Psoas muscle (tissue), 8 donors: ENCODE results near the gene ENTREP1. TPM values are rescaled to one million over a fixed set of nuclear protein-coding genes. Genes with fewer than 3 reads are reported as not detected.

Source experiments
- ATAC-seq, 4 donors: fragments of 200-7000 bp; cut with Tn5 transposase; one replicate each; pipeline ENCODE4 v1.9.1; 2020; ENCODE audit warnings: moderate library complexity in 3 of 4, mild to moderate bottlenecking in 2 of 4
- DNase-seq, 2 donors: peaks; one replicate each; pipeline ENCODE4 v3.0.0-alpha.2; 2020
- H3K27ac ChIP-seq: fragments of 200-600 bp; one replicate; pipeline ENCODE4 v1.8.0; 2022
- H3K27me3 ChIP-seq, 3 donors: fragments of 200-600 bp in 1 of 3; one replicate each; pipeline versions ENCODE4 v1.6.1 to v1.8.0; 2013 to 2022; ENCODE audit warnings: low read length in 2 of 3, mild to moderate bottlenecking in 2 of 3, moderate library complexity in 1 of 3; ENCODE audit not compliant: insufficient read depth in 3 of 3
- H3K36me3 ChIP-seq, 2 donors: fragments of 200-600 bp in 1 of 2; one replicate each; pipeline versions ENCODE4 v1.6.1 to v1.8.0; 2013 to 2022; ENCODE audit warnings: low read depth in 1 of 2, mild to moderate bottlenecking in 1 of 2, moderate library complexity in 1 of 2; ENCODE audit not compliant: insufficient read depth in 1 of 2
- H3K4me1 ChIP-seq: fragments of 200-600 bp; one replicate; pipeline ENCODE4 v1.8.0; 2022
- H3K4me3 ChIP-seq: fragments of 200-600 bp; one replicate; pipeline ENCODE4 v1.8.0; 2022; ENCODE audit warnings: mild to moderate bottlenecking
- H3K9me3 ChIP-seq: fragments of 200-600 bp; one replicate; pipeline ENCODE4 v1.8.0; 2022
- CTCF ChIP-seq: fragments of 200-600 bp; IDR thresholded peaks from one replicate; pipeline ENCODE4 v1.8.0; 2022; ENCODE audit warnings: antibody characterized with exemption
- WGBS, 3 donors: extraction: QIAGEN DNeasy Blood & Tissue Kit; methylation state at CpG; one replicate each; pipeline versions ENCODE4 v1.1.6 to v1.1.7; 2013; 5-methylcytosine and 5-hydroxymethylcytosine counted together
- intact Hi-C, 2 donors: fragments of 100-400 bp; cut with DNase I; formaldehyde crosslinking; loops; one replicate each; pipeline versions ENCODE4 v1.11.0 to v1.14.2; 2022
- polyA plus RNA-seq, 3 donors: library from polyadenylated mRNA; stranded (reverse); fragments of 200-250 nt; gene quantifications; one replicate each; pipeline ENCODE4 v1.2.3, GENCODE V29; 2013
- total RNA-seq, 4 donors: library from RNA; stranded (reverse); fragmentation: NEBNext Ultra II Directional in 2 of 4; extraction: Animal tissue kit (Norgen Biotek cat#: 25700) in 2 of 4; gene quantifications; one replicate each; pipeline versions ENCODE4 v1.2.1 to v1.2.4, GENCODE V29; 2021 to 2023
- donor health status: healthy with polysubstance abuse.
- donor health status: DM: no; HTN: no; CAD: no; lungs with moderate emphysema.
- donor health status: Bipolar disorder and iron deficiency.
- donor health status: healthy.
- donor health status: DM: yes; HTN: yes; CAD: no.
- donor health status: DM: no; HTN: no; CAD: no.
- donor health status: DM: no; HTN: no; CAD: no.
- donor health status: DM: yes; HTN: yes; CAD: no.

The ENTREP1 gene
- total and polyA plus RNA-seq, 7 donors, result 5.1 to 35.7 (median 19.6) TPM

- no peaks in the 10 kb centered on the region for H3K9me3 ChIP-seq
- H3K36me3 ChIP-seq, result no peaks in the 10 kb centered on the region
- ATAC-seq (no peak), DNase-seq (no peak)
- intact Hi-C loops, result no loop called here
- H3K27me3 ChIP-seq, result no peaks in the 10 kb centered on the region
- no peak for TF ChIP-seq CTCF
- no peak overlapping the region for H3K4me3 ChIP-seq
- H3K27ac ChIP-seq, result no peak overlapping the region
- WGBS, 3 donors, result 89 to 93% (median 90%) methylated on average over 5 of the region's 5 CpGs
- H3K4me1 ChIP-seq, result no peaks in the 10 kb centered on the region
Measured at GRCh38 chr9:69307446-69308205, 17.4 kb upstream of the ENTREP1 start.

- Histone ChIP-seq H3K27me3 (no peaks in the 10 kb centered on the region), H3K4me1 (no peaks in the 10 kb centered on the region), H3K9me3 (peaks cover 6% of the 10 kb centered on the region), H3K27ac (no peak overlapping the region), H3K4me3 (no peak overlapping the region), H3K36me3 (no peaks in the 10 kb centered on the region)
- intact Hi-C loops, result no loop called here
- ATAC-seq, result no peak
- no peak for TF ChIP-seq CTCF
- no peak for DNase-seq
- WGBS, 3 donors, result 89 to 94% (median 90%) methylated on average over 5 of the region's 5 CpGs
Measured at GRCh38 chr9:69308206-69308931, 16.6 kb upstream of the ENTREP1 start.

DNA sequence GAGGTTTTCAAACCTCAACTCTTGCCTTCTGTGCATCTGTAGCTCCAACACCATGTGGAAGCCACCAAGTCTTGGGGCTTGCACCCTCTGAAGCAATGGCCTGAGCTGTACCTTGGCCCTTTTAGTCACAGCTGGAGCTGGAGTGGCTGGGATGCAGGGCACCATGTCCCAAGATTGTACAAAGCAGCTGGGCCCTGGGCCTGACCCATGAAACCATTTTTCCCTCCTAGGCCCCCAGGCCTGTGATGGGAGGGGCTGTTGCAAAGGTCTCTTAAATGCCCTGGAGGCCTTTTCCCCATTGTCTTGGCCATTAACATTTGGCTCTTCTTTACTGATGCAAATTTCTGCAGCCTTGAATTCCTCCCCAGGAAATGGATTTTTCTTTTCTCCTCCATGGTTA, 11.8 kb upstream of the ENTREP1 start:
- Histone ChIP-seq H3K27me3 (no peaks in the 10 kb centered on the region), H3K4me1 (no peaks in the 10 kb centered on the region), H3K36me3 (no peaks in the 10 kb centered on the region), H3K27ac (no peak overlapping the region), H3K9me3 (peaks cover 6% of the 10 kb centered on the region), H3K4me3 (no peak overlapping the region)
- no peak for TF ChIP-seq CTCF
- intact Hi-C loops, result no loop called here
- no peak for ATAC-seq
- no peak for DNase-seq

GRCh38 chr9:69314547-69314946, 10.5 kb upstream of the ENTREP1 start:
- intact Hi-C loops, result no loop called here
- no peak for ATAC-seq
- H3K27me3 ChIP-seq, result no peaks in the 10 kb centered on the region
- no peaks in the 10 kb centered on the region for H3K4me1 ChIP-seq
- WGBS, 3 donors, result 84 to 87% (median 85%) methylated on average over 1 of the region's 1 CpG
- H3K27ac ChIP-seq, result no peak overlapping the region
- no peak overlapping the region for H3K4me3 ChIP-seq
- no peak for TF ChIP-seq CTCF
- H3K9me3 ChIP-seq, result peaks cover 6% of the 10 kb centered on the region
- no peak for DNase-seq
- H3K36me3 ChIP-seq, result no peaks in the 10 kb centered on the region
